Neural progenitor cell (in vitro differentiated cells): ENCODE results near the gene NUP85.

Experiments
- CTCF ChIP-seq: fragments of 200-600 bp; sonication (generic); IDR thresholded peaks from 2 replicates; pipeline ENCODE4 v1.5.1; 2017; ENCODE audit warnings: antibody characterized with exemption, mild to moderate bottlenecking
- EZH2 ChIP-seq: fragments of 200-600 bp; sonication (generic); IDR thresholded peaks from 2 replicates; pipeline ENCODE4 v1.6.1; 2017; ENCODE audit warnings: antibody characterized with exemption, mild to moderate bottlenecking, moderate library complexity
- EZH2phosphoT487 ChIP-seq: fragments of 200-600 bp; sonication (generic); IDR thresholded peaks from 2 replicates; pipeline ENCODE4 v1.6.1; 2017; ENCODE audit warnings: antibody characterized with exemption

GRCh38 chr17:75168998-75169397 is 36.5 kb upstream of the NUP85 start:
- TF ChIP-seq EZH2 (no peak), CTCF (no peak), EZH2phosphoT487 (no peak)
